Nephron (organoid): ENCODE data around the gene TTLL7.

Experiments
- H3K27ac Mint-ChIP-seq, 3 experiments: 2 replicates each; pipeline ENCODE4 v1.8.0; 2020; ENCODE audit warnings: mixed read lengths in 3 of 3, mild to moderate bottlenecking in 2 of 3, moderate library complexity in 1 of 3
- H3K27me3 Mint-ChIP-seq: 2 replicates; pipeline ENCODE4 v1.8.0; 2021; ENCODE audit warnings: low read depth, mild to moderate bottlenecking, moderate library complexity, mixed read lengths
- H3K36me3 Mint-ChIP-seq: 2 replicates; pipeline ENCODE4 v1.8.0; 2020; ENCODE audit warnings: low read depth, mixed read lengths
- H3K4me1 Mint-ChIP-seq: 2 replicates; pipeline ENCODE4 v1.8.0; 2020; ENCODE audit warnings: mixed read lengths
- H3K4me3 Mint-ChIP-seq, 3 experiments: 2 replicates each; pipeline ENCODE4 v1.8.0; 2020; ENCODE audit warnings: mild to moderate bottlenecking in 3 of 3, mixed read lengths in 3 of 3, moderate library complexity in 2 of 3
- H3K9me3 Mint-ChIP-seq: 2 replicates; pipeline ENCODE4 v1.8.0; 2020; ENCODE audit warnings: mixed read lengths
- TF ChIP-seq, protein P1 (sequence below), 3 experiments: fragments of 200-600 bp; sonication (generic); IDR thresholded peaks; one replicate each; pipeline ENCODE4 v1.5.0; 2021; ENCODE audit warnings: antibody characterized with exemption in 3 of 3; ENCODE audit not compliant: unreplicated experiment in 3 of 3

Gene TTLL7

DNA sequence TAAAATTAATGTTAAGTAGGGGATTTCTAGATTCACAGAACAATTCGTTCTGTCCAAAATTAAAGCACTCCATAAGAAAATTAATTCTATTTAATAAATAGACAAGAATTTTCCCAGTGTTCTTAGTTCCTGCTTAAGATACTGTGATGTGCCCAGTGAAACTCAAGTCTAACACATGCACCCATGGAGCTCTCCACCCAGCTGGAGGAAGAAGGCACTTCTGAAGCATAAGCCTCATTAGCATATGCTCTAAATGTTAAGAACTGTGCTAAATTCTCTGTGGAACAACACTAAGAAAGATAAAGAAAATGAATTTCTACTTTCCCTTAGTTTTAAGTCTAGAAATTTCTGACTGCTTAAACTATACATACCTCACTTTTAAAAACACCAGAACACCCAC is 71.2 kb downstream of the TTLL7 start:
- Mint-ChIP-seq H3K36me3 (no peaks in the 10 kb centered on the region), H3K4me3 (no peak overlapping the region), H3K9me3 (no peaks in the 10 kb centered on the region), H3K27ac (no peak overlapping the region), H3K27me3 (no peaks in the 10 kb centered on the region), H3K4me1 (no peaks in the 10 kb centered on the region)
- TF ChIP-seq, protein P1, sequence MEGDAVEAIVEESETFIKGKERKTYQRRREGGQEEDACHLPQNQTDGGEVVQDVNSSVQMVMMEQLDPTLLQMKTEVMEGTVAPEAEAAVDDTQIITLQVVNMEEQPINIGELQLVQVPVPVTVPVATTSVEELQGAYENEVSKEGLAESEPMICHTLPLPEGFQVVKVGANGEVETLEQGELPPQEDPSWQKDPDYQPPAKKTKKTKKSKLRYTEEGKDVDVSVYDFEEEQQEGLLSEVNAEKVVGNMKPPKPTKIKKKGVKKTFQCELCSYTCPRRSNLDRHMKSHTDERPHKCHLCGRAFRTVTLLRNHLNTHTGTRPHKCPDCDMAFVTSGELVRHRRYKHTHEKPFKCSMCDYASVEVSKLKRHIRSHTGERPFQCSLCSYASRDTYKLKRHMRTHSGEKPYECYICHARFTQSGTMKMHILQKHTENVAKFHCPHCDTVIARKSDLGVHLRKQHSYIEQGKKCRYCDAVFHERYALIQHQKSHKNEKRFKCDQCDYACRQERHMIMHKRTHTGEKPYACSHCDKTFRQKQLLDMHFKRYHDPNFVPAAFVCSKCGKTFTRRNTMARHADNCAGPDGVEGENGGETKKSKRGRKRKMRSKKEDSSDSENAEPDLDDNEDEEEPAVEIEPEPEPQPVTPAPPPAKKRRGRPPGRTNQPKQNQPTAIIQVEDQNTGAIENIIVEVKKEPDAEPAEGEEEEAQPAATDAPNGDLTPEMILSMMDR (IDR thresholded peaks at IDR 0.05; ENCODE audit: unreplicated experiment in 3 of 3): no peak

DNA sequence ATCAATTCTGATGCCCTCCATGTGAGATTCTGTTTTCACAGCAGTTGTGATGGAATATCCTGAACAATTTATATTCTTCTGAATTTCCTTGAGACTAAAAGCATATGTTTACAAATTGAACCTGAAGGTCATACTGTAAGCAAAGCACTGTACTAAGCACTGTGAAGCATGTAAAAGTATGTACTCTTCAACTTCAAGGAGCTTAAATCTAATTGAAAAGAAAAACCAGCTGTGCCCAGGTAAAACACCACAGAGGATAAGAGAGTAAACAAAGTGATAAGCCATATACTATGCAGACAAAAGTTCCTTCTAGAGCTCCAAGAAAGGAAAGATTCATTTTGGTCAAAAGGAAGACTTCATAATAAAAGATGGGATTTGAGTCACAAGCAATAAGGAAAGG is 71.9 kb downstream of the TTLL7 start:
- Mint-ChIP-seq H3K36me3 (no peaks in the 10 kb centered on the region), H3K27me3 (no peaks in the 10 kb centered on the region), H3K4me1 (no peaks in the 10 kb centered on the region), H3K27ac (no peak overlapping the region), H3K9me3 (no peaks in the 10 kb centered on the region), H3K4me3 (no peak overlapping the region)
- TF ChIP-seq, protein P1 (IDR thresholded peaks at IDR 0.05; ENCODE audit: unreplicated experiment in 3 of 3): no peak

DNA sequence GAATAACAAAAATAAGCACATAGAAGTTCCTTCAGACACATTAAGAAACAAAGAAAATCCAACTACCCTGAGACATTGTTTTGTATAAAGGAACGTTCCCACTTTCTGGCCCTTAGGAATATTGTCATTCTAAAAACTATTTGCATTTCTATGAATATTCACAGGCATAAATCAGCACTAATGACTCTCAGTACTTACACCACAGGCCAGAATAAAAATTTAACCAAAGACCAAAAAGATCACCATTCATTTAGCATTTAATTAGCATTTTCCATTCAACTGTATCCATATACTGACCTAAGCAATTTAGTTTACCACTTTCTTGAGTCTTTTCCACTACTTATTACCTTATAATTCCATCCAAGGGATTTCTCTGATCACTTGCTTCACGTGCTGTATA is 75.4 kb downstream of the TTLL7 start:
- TF ChIP-seq, protein P1 (IDR thresholded peaks at IDR 0.05; ENCODE audit: unreplicated experiment in 3 of 3): no peak
- no peak overlapping the region for H3K27ac Mint-ChIP-seq
- no peaks in the 10 kb centered on the region for H3K27me3 Mint-ChIP-seq
- H3K4me3 Mint-ChIP-seq: no peak overlapping the region
- no peaks in the 10 kb centered on the region for H3K4me1 Mint-ChIP-seq
- peaks cover 5% of the 10 kb centered on the region for H3K36me3 Mint-ChIP-seq
- H3K9me3 Mint-ChIP-seq: no peaks in the 10 kb centered on the region

DNA sequence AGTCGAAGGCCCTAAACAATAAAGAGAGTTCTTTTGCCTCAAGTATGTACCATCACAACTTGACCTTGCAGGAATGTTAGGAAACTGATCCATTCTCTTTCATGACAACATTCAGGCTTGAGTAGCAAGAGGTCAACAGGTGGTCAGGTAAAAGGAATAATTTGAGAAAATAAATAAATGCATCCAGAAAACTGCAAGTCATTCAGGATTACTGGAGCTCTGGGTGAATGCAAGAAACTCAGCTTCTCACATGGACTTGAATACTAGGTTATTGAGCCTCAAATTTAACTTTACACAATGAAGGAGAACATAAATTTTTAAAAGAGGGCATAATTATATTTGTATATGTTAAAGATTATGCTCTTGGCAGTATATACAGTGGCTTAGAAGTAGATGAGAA is 76.5 kb downstream of the TTLL7 start:
- Mint-ChIP-seq H3K4me3 (no peak overlapping the region), H3K9me3 (no peaks in the 10 kb centered on the region), H3K27ac (no peak overlapping the region), H3K27me3 (no peaks in the 10 kb centered on the region), H3K4me1 (no peaks in the 10 kb centered on the region), H3K36me3 (peaks cover 6% of the 10 kb centered on the region)
- TF ChIP-seq, protein P1 (IDR thresholded peaks at IDR 0.05; ENCODE audit: unreplicated experiment in 3 of 3): no peak

DNA sequence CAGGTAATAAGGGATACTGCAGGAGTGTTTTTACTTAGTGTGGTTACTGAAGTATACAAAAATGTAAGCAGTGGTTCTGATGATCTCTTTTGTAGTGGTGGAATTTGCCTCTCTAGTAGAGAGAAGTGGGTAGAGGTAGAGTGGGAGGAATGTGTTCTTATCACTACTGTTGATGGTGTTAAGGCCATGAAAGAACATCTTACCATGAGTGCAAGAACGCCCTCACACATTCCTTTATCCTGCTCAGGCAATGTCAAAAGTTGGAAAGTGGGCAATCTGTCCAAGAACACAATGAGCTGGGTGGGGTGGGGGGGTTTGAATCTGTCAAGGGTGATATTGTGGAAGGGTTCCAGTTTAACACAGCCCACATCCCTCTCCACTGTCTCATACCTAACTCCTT is 78.6 kb downstream of the TTLL7 start:
- Mint-ChIP-seq H3K4me1 (no peaks in the 10 kb centered on the region), H3K9me3 (no peaks in the 10 kb centered on the region), H3K27me3 (no peaks in the 10 kb centered on the region)

DNA sequence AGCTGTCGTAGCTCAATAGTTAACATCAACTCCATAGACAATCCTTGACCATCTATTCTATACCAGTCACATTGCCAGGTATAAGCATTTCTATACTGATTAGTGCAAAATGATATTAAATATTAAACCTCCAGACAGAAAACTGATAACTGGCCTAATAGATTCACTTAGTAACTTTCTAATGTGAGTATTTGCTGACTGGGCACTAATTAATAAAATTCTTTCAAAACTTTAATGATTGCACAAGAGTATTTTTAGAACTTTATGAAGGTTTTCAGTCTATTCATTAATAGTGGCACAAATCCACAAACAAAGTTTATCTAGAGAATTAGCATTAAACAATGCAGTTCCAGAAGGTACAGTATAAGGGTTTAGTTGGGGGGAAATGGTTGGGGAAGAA is 79.1 kb downstream of the TTLL7 start:
- no peak overlapping the region for H3K27ac Mint-ChIP-seq
- no peak overlapping the region for H3K4me3 Mint-ChIP-seq
- H3K4me1 Mint-ChIP-seq: no peaks in the 10 kb centered on the region
- peaks cover 2% of the 10 kb centered on the region for H3K9me3 Mint-ChIP-seq
- H3K27me3 Mint-ChIP-seq: no peaks in the 10 kb centered on the region
- peaks cover 14% of the 10 kb centered on the region for H3K36me3 Mint-ChIP-seq
- TF ChIP-seq, protein P1 (IDR thresholded peaks at IDR 0.05; ENCODE audit: unreplicated experiment in 3 of 3): no peak

More for the DNA sequence above, 78.6 kb downstream of the TTLL7 start:
- no peak overlapping the region for H3K27ac Mint-ChIP-seq
- H3K36me3 Mint-ChIP-seq: peaks cover 12% of the 10 kb centered on the region
- TF ChIP-seq, protein P1 (IDR thresholded peaks at IDR 0.05; ENCODE audit: unreplicated experiment in 3 of 3): no peak
- no peak overlapping the region for H3K4me3 Mint-ChIP-seq
